ENCODE measurements around the gene MSL3B.

Gene MSL3B

DNA sequence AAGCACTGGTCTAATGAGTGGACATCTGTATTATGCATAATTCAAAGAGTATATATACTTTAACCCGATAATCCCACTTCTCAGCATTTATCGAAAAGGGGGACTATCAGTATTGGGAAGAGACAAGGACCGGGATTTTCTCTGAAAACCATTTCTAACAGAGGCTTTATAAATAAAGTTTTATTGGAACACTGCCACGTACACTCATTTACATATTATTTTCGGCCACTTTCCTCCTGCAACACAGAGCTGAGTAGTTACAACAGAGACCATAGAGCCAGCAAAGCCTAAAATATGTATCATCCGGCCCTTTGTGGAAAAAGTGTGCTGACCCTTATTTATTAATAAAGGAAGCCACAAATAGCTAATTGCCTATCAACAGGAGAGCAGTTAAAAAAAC is 17.0 kb downstream of the MSL3B start:
- DNase-seq (ENCODE audit: low read depth) (no peak), FAIRE-seq (no peak)
- H3K27me3 ChIP-seq (ENCODE audit: control insufficient read depth, insufficient read depth, low read length), result no peaks in the 10 kb centered on the region
- H3K36me3 ChIP-seq (ENCODE audit: control insufficient read depth, insufficient read depth, low read length), result peaks cover 5% of the 10 kb centered on the region
- no peak for TF ChIP-seq CTCF (IDR thresholded peaks at IDR 0.05; ENCODE audit: insufficient read depth, low read length, severe bottlenecking)
- H3K4me3 ChIP-seq (ENCODE audit: low read depth, low read length), result no peak overlapping the region

DNA sequence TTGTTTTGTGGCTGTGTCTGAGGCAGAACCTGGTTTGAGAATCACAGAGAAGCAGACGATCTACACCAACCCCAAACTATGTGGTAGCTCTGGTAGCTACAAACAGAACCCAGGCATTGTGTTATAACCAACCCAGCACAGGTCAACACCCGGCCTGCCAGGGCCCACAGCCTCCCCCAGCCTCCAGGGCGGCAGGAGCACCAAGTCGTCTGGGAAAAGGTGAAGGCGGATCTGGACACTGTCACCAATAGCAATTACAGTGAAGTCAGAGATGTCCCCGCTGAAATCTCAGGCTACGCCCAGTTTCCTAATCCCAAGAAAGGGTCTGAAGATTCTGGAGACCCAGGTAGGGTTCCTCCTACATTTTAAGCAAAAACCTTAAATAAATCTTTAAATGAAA is 17.4 kb downstream of the MSL3B start:
- DNase-seq (ENCODE audit: low read depth), result no peak
- TF ChIP-seq CTCF (IDR thresholded peaks at IDR 0.05; ENCODE audit: insufficient read depth, low read length, severe bottlenecking), result no peak
- FAIRE-seq, result no peak

DNA sequence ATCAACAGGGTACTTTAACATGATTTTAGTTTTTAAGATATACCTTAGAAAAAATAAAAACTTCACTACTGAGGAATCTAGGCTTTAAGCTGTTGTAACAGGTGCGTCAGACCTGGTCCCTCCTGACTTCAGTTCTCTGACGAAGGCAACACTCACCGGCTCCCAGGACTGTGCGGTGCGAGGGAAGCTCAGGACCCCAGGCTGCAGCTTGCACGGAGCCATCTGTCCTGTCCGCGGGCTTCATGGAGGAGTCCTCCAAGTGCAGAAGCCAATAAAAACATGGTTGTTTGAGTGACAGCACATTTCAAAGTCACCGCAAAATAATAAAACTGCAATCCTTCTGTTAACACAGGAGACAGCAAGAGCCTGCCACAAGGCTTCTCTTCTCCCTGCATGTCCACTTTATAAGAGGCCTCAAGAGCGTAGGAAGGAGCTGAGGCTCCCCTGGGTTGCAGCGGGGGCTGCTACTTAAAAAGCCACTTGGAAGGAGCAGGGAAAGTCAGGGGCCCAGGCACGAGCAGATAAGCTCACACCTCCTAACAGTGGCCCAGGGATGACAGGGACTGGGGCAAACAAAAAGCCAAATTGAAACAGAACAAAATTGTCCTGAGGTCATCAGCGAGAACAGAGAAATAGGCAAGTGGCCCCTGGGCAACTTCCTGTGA is 18.4 kb downstream of the MSL3B start:
- Histone ChIP-seq H3K4me3 (ENCODE audit: low read depth, low read length) (no peak overlapping the region), H3K27me3 (ENCODE audit: control insufficient read depth, insufficient read depth, low read length) (no peaks in the 10 kb centered on the region), H3K36me3 (ENCODE audit: control insufficient read depth, insufficient read depth, low read length) (peaks cover 5% of the 10 kb centered on the region)
- TF ChIP-seq CTCF (IDR thresholded peaks at IDR 0.05; ENCODE audit: insufficient read depth, low read length, severe bottlenecking), result no peak
- DNase-seq (ENCODE audit: low read depth) (no peak), FAIRE-seq (no peak)

More for the DNA sequence above, 17.4 kb downstream of the MSL3B start:
- Histone ChIP-seq H3K27me3 (ENCODE audit: control insufficient read depth, insufficient read depth, low read length) (no peaks in the 10 kb centered on the region), H3K36me3 (ENCODE audit: control insufficient read depth, insufficient read depth, low read length) (peaks cover 5% of the 10 kb centered on the region), H3K4me3 (ENCODE audit: low read depth, low read length) (no peak overlapping the region)

- no peaks in the 10 kb centered on the region for H3K27me3 ChIP-seq (ENCODE audit: control insufficient read depth, insufficient read depth, low read length)
- no peak overlapping the region for H3K4me3 ChIP-seq (ENCODE audit: low read depth, low read length)
- H3K36me3 ChIP-seq (ENCODE audit: control insufficient read depth, insufficient read depth, low read length), result peaks cover 5% of the 10 kb centered on the region
- FAIRE-seq, result no peak
- DNase-seq (ENCODE audit: low read depth), result no peak
- no peak for TF ChIP-seq CTCF (IDR thresholded peaks at IDR 0.05; ENCODE audit: insufficient read depth, low read length, severe bottlenecking)
Measured at GRCh38 chr2:233848276-233848675, 19.9 kb downstream of the MSL3B start.

DNA sequence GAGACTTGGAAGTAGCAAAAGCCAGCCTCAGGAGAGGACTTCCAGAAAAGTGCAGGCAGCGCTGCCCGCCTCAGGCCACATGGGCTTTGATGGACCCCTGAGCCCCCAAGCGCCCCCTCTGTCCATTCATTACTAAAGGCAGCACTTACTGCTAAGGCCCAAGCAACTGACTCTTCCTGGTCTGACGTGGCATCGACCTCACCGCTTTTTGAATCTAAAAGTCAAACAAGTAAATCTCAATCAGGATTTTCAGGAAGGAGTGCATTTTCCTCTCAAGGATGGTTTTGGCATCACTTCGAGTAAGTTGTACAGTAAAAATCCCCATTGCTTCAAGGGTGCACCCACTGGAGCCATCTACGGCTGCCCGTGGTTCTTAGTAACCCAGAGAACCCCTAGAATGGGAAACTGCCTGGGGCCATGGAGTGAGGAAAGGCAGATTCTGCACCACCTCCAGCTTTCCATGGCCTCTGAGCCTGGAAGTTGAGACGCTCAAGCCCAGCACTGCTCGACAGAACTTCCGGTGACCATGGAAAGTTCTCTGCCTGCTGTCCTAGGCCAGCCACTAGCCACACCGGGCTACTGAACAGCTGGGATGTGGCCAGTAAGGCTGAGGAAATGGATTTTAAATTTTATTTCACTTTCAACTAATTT is 20.8 kb downstream of the MSL3B start:
- TF ChIP-seq CTCF (IDR thresholded peaks at IDR 0.05; ENCODE audit: insufficient read depth, low read length, severe bottlenecking), result no peak
- H3K36me3 ChIP-seq (ENCODE audit: control insufficient read depth, insufficient read depth, low read length), result peaks cover 5% of the 10 kb centered on the region
- H3K27me3 ChIP-seq (ENCODE audit: control insufficient read depth, insufficient read depth, low read length), result no peaks in the 10 kb centered on the region
- DNase-seq (ENCODE audit: low read depth), result no peak
- no peak for FAIRE-seq
- no peak overlapping the region for H3K4me3 ChIP-seq (ENCODE audit: low read depth, low read length)
